ENCODE results near the gene CERS3.
A peak's percentile ranks its signal among the peaks of the same experiment; 100 is the strongest.

The CERS3 gene

GRCh38 chr15:100528833-100529428, at the start of gene CERS3:
TSS of gene CERS3 (minus strand) at chr15:100528950. CDS start at chr15:100501849, 27,101 bp downstream.
- TF ChIP-seq, protein P1, sequence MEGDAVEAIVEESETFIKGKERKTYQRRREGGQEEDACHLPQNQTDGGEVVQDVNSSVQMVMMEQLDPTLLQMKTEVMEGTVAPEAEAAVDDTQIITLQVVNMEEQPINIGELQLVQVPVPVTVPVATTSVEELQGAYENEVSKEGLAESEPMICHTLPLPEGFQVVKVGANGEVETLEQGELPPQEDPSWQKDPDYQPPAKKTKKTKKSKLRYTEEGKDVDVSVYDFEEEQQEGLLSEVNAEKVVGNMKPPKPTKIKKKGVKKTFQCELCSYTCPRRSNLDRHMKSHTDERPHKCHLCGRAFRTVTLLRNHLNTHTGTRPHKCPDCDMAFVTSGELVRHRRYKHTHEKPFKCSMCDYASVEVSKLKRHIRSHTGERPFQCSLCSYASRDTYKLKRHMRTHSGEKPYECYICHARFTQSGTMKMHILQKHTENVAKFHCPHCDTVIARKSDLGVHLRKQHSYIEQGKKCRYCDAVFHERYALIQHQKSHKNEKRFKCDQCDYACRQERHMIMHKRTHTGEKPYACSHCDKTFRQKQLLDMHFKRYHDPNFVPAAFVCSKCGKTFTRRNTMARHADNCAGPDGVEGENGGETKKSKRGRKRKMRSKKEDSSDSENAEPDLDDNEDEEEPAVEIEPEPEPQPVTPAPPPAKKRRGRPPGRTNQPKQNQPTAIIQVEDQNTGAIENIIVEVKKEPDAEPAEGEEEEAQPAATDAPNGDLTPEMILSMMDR (conservative IDR thresholded peaks at IDR 0.05), result no peak
- H3K27ac ChIP-seq, result no peak within 1 kb of the TSS

DNA sequence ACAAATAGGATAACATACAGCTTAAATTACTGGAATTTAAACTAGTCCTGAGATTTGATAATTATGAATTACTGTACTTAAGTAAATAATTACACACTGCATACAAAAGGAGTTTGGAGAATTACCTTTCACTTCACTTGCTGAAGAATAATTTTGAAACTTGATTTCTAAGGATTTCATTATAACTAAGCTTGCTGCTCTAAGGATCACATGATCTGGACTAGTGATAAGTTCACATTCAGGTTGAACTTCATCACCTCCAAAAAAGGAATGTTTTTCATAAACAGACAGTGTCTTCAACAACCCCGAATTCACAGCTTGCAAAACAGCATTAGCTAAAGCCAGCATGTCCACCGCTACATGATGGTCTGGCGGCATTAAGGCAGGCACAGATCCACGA, 44.8 kb upstream of the CERS3 start:
- no peak overlapping the region for H3K27ac ChIP-seq
- TF ChIP-seq, protein P1 (conservative IDR thresholded peaks at IDR 0.05), result no peak

GRCh38 chr15:100572362-100572983, 43.7 kb upstream of the CERS3 start:
- TF ChIP-seq, protein P1 (conservative IDR thresholded peaks at IDR 0.05), result peak; percentile 85
- H3K27ac ChIP-seq, result no peak overlapping the region

DNA sequence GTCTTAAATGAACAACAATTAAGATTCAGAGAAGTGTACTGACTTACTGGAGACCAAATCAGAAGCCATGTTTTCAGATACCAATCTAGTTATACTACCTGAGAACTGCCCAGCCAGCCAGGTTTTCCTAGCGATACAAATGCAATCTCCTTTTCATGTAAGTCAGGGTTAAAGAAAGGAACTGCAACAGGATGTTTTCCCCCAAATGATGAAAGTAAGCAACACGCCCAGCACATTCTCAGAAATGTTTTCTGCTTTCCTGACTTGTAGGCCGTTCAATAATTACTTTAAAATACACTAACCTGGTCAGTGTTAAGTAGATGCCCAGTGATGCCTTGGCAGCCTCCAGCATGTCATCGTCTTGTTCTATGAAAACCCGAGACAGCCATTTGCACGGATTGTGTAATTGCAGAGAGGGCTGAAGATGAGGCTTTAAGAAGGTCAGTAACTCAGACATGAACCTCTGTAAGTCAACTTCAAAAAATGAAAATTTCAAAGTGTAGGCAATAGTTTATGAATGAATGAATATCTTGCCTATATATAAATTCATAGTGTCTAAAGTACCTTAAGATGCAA, 42.9 kb upstream of the CERS3 start:
- H3K27ac ChIP-seq, result no peak overlapping the region
- TF ChIP-seq, protein P1 (conservative IDR thresholded peaks at IDR 0.05), result no peak

GRCh38 chr15:100570735-100571313, 42.1 kb upstream of the CERS3 start:
- no peak overlapping the region for H3K27ac ChIP-seq
- TF ChIP-seq, protein P1 (conservative IDR thresholded peaks at IDR 0.05), result no peak

DNA sequence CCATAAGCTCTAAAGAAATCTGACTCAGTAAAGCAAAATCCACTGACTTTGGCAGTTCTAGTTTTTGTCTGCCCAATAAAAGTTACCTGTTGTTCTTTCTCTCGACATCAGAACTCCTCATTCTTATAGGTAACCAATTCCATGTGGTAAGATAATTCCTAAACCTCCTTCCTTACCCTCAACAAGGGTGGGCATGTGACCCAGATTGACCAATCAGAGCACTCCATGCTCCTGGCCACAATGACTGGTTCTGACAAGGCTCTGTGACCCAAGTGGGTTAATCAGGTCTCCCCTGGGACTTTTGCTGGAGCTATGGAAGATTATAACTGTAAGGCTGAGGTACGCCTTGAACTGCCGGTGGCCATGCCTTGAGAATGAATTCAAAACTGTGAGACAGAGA, 41.5 kb upstream of the CERS3 start:
- TF ChIP-seq, protein P1 (conservative IDR thresholded peaks at IDR 0.05), result no peak
- H3K27ac ChIP-seq, result no peak overlapping the region

GRCh38 chr15:100569391-100569790, 40.6 kb upstream of the CERS3 start:
- H3K27ac ChIP-seq, result no peak overlapping the region
- TF ChIP-seq, protein P1 (conservative IDR thresholded peaks at IDR 0.05), result no peak
